Measurements from ENCODE around the gene MMP25.

DNA sequence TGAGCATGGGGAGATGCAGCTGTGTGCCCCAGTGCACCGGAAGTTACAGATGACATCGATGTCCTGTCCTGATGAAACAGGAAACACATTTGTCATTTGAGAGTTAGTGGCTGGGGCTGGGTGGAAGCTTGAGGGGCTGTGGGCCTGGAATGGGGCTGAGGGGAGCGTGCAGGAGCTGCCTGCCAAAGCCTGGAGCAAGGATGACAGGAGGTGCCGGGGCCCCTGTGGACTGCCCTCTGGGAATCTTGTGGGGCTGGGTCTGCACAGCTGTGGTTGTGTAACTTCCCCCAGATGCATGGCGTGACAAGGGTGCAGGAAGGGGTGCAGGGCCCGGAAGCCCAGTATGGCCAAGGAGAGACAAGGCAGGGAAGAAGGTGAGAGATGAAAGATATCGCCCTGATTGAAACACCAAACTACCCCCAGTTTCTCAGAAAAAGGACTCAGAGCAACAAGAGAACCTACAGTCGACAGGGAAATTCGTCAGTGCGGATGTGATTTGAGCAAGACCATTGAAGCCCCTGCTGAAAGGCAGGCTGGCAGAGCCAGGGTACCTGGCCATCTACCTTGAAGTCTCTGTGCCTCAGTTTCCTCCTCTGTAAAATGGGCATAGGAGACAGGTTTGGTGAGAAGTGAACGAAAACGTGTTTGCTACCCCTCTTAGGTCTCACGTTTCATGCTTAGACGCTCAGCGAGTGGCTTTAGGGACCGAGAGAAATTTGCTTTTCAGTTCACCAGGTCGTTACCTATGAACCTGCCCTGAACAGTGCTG, 8.8 kb downstream of the MMP25 start:
- TF ChIP-seq, protein P1, sequence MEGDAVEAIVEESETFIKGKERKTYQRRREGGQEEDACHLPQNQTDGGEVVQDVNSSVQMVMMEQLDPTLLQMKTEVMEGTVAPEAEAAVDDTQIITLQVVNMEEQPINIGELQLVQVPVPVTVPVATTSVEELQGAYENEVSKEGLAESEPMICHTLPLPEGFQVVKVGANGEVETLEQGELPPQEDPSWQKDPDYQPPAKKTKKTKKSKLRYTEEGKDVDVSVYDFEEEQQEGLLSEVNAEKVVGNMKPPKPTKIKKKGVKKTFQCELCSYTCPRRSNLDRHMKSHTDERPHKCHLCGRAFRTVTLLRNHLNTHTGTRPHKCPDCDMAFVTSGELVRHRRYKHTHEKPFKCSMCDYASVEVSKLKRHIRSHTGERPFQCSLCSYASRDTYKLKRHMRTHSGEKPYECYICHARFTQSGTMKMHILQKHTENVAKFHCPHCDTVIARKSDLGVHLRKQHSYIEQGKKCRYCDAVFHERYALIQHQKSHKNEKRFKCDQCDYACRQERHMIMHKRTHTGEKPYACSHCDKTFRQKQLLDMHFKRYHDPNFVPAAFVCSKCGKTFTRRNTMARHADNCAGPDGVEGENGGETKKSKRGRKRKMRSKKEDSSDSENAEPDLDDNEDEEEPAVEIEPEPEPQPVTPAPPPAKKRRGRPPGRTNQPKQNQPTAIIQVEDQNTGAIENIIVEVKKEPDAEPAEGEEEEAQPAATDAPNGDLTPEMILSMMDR (conservative IDR thresholded peaks at IDR 0.05; ENCODE audit: low read depth, low read length) = no peak
- no peak for TF ChIP-seq EZH2 (IDR thresholded peaks at IDR 0.05; ENCODE audit: low read length, unreplicated experiment)
- no peak for TF ChIP-seq EZH2phosphoT487 (IDR thresholded peaks at IDR 0.05; ENCODE audit: borderline replicate concordance, low read length)

All from PC-3 (cell line).